ENCODE results near the gene TRUB2. TPM values are rescaled to one million over a fixed set of nuclear protein-coding genes. Genes with fewer than 3 reads are reported as not detected.

TRUB2 gene
- total RNA-seq, 1 donor from 2014 or later: 10.2 TPM

GRCh38 chr9:128369024-128369706, 46.9 kb upstream of the TRUB2 start:
- Histone ChIP-seq H3K36me3 (peaks cover 0 to 3% of the 10 kb centered on the region in 2 donors), H3K9me3 (no peaks in the 10 kb centered on the region), H3K4me3 (no peak overlapping the region), H3K27me3 (no peaks in the 10 kb centered on the region), H3K27ac (peak overlapping the region in 1 of 2 donors; percentile 87), H3K4me1 (peaks cover 4 to 17% of the 10 kb centered on the region in 2 donors)
- TF ChIP-seq CTCF (IDR thresholded peaks at IDR 0.05): no peak
- DNase-seq (ENCODE audit: low spot score in 2 of 2): no peak
- intact Hi-C loops (cut with DNase I): no loop called here

GRCh38 chr9:128365525-128365924, 43.3 kb upstream of the TRUB2 start:
- intact Hi-C loops (cut with DNase I): no loop called here
- DNase-seq (ENCODE audit: low spot score in 2 of 2): no peak
- Histone ChIP-seq H3K9me3 (no peaks in the 10 kb centered on the region), H3K4me3 (peak overlapping the region in 1 of 2 donors; percentile 57), H3K36me3 (no peaks in the 10 kb centered on the region), H3K4me1 (peaks cover 4 to 26% of the 10 kb centered on the region in 2 donors), H3K27ac (no peak overlapping the region), H3K27me3 (no peaks in the 10 kb centered on the region)
- TF ChIP-seq CTCF (IDR thresholded peaks at IDR 0.05): no peak

- intact Hi-C loops (cut with DNase I): loop anchor here (1.0 to 2.0 kb wide), 2 partner anchors 9 to 58 kb away; partner anchors contain the start of genes CERCAM and URM1
- Histone ChIP-seq H3K27me3 (no peaks in the 10 kb centered on the region), H3K36me3 (peaks cover 0 to 7% of the 10 kb centered on the region in 2 donors), H3K27ac (peak overlapping the region; percentile 27 to 58), H3K9me3 (no peaks in the 10 kb centered on the region), H3K4me1 (peaks cover 4 to 19% of the 10 kb centered on the region in 2 donors), H3K4me3 (no peak overlapping the region)
- no peak for TF ChIP-seq CTCF (IDR thresholded peaks at IDR 0.05)
- no peak for DNase-seq (ENCODE audit: low spot score in 2 of 2)
Measured at GRCh38 chr9:128362774-128363173, 40.5 kb upstream of the TRUB2 start.

- DNase-seq (ENCODE audit: low spot score in 2 of 2): peak; percentile 39 to 90
- H3K4me3 ChIP-seq: peak overlapping the region; percentile 47 to 61
- TF ChIP-seq CTCF (IDR thresholded peaks at IDR 0.05): peak; percentile 83 to 92 (median 88)
- peaks cover 6 to 12% of the 10 kb centered on the region in 2 donors for H3K36me3 ChIP-seq
- H3K27me3 ChIP-seq: no peaks in the 10 kb centered on the region
- peak overlapping the region; percentile 46 to 58 for H3K27ac ChIP-seq
- intact Hi-C loops (cut with DNase I): loop anchor here (1.0 to 2.0 kb wide), 2 partner anchors 9 to 59 kb away; partner anchors contain the start of genes CERCAM and URM1
- peaks cover 4 to 19% of the 10 kb centered on the region in 2 donors for H3K4me1 ChIP-seq
- no peaks in the 10 kb centered on the region for H3K9me3 ChIP-seq
Measured at GRCh38 chr9:128361986-128362646, 39.9 kb upstream of the TRUB2 start.

GRCh38 chr9:128361296-128361985, 39.2 kb upstream of the TRUB2 start:
- intact Hi-C loops (cut with DNase I): no loop called here
- peak overlapping the region; percentile 46 to 58 for H3K27ac ChIP-seq

More at GRCh38 chr9:128361296-128361985, 39.2 kb upstream of the TRUB2 start:
- Histone ChIP-seq H3K27me3 (no peaks in the 10 kb centered on the region), H3K4me3 (peak overlapping the region; percentile 47 to 61), H3K4me1 (peaks cover 4 to 19% of the 10 kb centered on the region in 2 donors), H3K9me3 (no peaks in the 10 kb centered on the region), H3K36me3 (peaks cover 6 to 18% of the 10 kb centered on the region in 2 donors)
- TF ChIP-seq CTCF (IDR thresholded peaks at IDR 0.05): no peak
- DNase-seq (ENCODE audit: low spot score in 2 of 2): no peak

Data from ascending aorta (tissue), 2 donors.